Measurements from ENCODE around the gene TMEM52. TPM values are rescaled to one million over a fixed set of nuclear protein-coding genes. Genes with fewer than 3 reads are reported as not detected.
A peak's percentile ranks its signal among the peaks of the same experiment; 100 is the strongest.

The TMEM52 gene
- polyA plus RNA-seq, 3 donors: 1.1 to 1.4 (median 1.2) TPM

DNA sequence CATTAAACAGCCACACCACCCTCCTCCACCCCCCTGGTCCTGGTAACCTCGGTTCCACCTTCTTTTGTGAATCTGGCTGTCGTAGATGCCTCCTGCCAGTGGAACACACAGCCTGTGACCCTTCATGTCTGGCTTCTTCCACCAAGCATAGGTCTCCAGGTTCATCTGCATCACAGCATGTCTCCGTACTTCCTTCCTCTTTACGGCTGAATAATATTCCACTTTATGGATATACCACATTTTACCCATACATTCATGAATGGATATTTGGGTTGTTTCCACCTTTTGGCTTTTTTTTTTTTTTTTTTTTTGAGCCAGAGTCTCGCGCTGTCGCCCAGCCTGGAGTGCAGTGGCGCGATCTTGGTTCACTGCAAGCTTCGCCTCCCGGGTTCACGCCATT is 15.9 kb downstream of the TMEM52 start:
- DNase-seq (ENCODE audit: extremely low read depth in 1 of 11, low read depth in 9 of 11, low spot score in 4 of 11): no peak

DNA sequence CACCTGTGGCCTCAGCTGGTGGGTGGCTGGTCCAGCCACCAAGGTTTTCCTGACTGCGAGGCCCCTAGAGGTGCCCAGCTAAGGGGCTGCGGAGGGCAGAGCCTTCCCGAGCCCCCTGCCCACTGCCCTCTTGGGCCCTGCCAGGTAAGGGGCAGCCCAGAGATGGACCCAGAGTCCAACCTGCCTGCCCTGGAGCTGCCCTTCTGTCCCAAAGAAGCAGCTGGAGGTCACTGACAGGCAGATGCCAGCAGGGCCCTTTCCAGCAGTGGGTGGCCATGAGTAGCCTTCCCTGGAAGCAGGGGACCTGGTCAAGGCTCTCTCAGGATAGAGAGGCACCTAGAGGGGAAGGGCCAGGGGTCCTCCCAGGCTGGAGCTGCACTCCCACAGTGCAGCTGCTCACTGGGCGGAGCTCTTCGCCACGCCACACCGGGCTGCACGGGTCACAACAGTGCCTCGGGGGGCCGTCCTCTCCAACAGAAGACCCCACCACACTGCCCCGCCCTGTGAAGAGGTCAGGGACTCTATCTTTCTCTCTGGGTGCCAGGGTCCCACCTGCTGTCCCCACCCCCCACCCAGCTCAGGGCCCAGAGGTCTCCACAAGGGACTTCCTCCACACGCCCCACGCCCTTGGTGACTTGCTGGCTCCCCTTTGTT is 17.3 kb downstream of the TMEM52 start:
- DNase-seq (ENCODE audit: extremely low read depth in 1 of 11, low read depth in 9 of 11, low spot score in 4 of 11): no peak

DNA sequence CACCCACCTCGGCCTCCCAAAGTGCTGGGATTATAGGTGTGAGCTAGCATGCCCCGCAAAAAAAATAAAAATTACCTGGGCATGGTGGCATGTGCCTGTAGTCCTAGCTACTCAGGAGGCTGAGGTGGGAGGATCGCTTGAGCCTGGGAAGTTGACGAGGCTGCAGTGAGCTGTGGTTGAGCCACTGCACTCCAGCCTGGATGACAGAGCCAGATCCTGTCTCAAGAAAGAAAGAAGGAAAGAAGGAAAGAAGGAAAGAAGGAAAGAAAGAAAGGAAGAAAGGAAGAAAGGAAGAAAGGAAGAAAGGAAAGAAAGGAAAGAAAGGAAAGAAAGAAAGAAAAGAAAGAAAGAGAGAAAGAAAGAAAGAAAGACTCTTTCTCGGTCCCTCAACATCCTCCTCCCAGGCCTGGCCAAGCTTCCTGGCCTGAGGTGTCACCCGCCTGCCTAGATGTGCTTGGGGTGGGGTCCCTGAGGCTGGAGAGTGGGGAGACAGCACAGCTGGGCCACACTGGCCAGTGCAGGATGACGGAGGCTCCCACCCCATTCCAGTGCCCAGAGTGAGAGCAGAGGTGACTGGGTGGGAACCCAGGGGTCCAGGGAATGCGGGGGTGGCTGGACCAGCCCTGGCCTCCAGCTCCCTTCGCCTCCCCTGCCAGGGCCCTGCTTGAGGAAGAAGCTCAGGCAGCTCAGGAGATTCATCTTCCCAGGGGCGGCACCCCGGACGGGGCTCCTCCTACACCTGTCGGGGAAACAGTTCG is 18.0 kb downstream of the TMEM52 start:
- no peak for DNase-seq (ENCODE audit: extremely low read depth in 1 of 11, low read depth in 9 of 11, low spot score in 4 of 11)

DNA sequence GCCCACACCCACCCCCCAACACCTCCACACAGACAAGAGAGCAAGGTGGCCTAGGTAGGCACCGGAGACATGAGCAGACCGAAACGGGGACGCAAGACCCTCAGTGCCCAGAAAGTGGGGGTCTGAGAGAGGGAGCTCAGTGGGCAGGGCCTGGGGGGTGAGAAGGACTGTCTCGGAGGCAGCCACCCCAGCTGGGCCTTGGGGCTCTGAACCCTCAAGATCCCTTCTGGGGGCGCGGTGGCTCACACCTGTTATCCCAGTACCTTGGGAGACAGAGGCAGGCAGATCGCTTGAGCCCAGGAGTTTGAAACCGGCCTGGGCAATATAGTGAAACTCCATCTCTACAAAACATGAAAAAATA is 19.1 kb downstream of the TMEM52 start:
- no peak for DNase-seq (ENCODE audit: extremely low read depth in 1 of 11, low read depth in 9 of 11, low spot score in 4 of 11)

- DNase-seq (ENCODE audit: extremely low read depth in 1 of 11, low read depth in 9 of 11, low spot score in 4 of 11): no peak
Observed at GRCh38 chr1:1899266-1899966, 19.7 kb downstream of the TMEM52 start.

DNA sequence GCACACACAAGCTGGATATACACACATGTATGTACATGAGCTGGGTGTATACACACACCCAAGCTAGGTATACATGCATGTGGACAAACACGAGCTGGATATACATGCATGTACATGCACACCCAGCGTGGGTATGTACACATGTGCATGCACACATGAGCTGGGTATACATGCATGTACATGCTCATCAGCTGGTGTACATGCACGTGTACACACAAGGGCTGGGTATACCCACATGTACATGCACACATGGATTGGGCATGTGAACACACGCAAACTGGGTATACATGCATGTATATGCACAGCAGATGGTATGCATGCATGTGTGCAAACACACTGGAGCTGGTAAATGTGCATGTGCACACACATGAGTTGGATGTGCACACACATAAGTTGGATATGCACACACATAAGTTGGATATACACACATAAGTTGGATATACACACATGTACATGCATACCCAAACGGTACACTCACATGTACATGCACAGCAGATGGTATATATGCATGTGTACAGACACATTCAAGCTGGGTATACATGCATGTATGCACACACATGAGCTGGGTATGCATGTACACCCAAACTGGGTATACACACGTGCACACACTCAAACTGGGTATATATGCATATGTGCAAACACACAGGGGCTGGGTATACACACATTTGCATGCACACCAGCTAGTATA is 20.7 kb downstream of the TMEM52 start:
- no peak for DNase-seq (ENCODE audit: extremely low read depth in 1 of 11, low read depth in 9 of 11, low spot score in 4 of 11)

- no peak for DNase-seq (ENCODE audit: extremely low read depth in 1 of 11, low read depth in 9 of 11, low spot score in 4 of 11)
Observed at GRCh38 chr1:1895456-1896336, 23.4 kb downstream of the TMEM52 start.

DNA sequence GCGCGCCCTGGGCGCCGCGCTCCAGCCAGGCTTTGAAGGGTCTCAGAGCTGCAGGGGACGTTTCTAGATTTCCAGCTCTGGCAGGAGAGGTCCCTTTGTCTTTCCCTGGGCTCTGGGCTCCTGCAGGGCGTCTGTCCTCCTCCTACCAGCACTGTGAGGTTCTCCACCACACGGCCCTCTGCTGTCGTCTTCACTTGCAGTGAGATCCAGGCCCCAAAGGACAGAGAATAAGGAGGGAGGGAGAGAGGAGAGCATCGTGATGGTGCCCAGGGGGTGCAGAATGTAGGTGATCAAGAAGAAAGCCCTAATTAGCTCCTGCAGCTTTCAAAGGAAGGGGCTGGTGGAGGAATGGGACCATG is 24.0 kb downstream of the TMEM52 start:
- no peak for DNase-seq (ENCODE audit: extremely low read depth in 1 of 11, low read depth in 9 of 11, low spot score in 4 of 11)

GRCh38 chr1:1894354-1895059 is 24.6 kb downstream of the TMEM52 start:
- DNase-seq (ENCODE audit: extremely low read depth in 1 of 11, low read depth in 9 of 11, low spot score in 4 of 11): no peak

DNA sequence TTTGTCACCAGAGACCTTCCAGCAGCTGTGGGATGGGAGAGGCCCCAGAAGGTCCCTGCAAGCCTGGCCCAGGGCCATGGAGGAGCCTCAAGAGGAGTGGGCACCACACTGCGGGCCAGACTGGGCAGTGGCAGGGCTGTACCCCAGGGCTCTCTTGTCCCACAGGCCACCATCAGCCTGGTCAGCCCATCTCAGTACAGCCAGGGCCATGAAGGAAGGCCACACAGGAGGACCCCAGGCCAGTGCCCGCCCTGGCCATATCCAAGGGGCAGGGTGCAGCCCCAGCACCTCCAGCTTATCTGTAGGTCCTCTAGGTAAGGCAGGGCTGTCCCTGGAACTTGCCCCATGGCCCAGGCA is 25.1 kb downstream of the TMEM52 start:
- DNase-seq (ENCODE audit: extremely low read depth in 1 of 11, low read depth in 9 of 11, low spot score in 4 of 11): no peak

- no peak for DNase-seq (ENCODE audit: extremely low read depth in 1 of 11, low read depth in 9 of 11, low spot score in 4 of 11)
Observed at GRCh38 chr1:1893291-1893985, 25.6 kb downstream of the TMEM52 start.

DNA sequence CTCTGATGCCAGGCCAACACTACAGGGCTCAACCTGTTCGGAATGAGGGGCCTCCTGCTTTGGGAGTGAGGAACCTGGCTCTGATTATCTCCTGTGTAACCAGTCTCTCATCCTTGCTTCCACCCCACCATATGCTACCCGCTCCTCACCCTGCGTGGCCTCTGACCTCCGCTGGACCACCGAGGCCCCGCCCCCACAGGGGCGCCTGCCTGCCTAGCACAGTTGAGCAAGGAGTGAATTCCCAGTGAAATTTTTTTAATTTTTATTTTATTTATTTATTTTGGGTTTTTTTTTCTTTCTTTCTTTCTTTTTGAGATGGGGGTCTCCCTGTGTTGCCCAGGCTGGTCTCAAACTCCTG is 26.3 kb downstream of the TMEM52 start:
- DNase-seq (ENCODE audit: extremely low read depth in 1 of 11, low read depth in 9 of 11, low spot score in 4 of 11): no peak

DNA sequence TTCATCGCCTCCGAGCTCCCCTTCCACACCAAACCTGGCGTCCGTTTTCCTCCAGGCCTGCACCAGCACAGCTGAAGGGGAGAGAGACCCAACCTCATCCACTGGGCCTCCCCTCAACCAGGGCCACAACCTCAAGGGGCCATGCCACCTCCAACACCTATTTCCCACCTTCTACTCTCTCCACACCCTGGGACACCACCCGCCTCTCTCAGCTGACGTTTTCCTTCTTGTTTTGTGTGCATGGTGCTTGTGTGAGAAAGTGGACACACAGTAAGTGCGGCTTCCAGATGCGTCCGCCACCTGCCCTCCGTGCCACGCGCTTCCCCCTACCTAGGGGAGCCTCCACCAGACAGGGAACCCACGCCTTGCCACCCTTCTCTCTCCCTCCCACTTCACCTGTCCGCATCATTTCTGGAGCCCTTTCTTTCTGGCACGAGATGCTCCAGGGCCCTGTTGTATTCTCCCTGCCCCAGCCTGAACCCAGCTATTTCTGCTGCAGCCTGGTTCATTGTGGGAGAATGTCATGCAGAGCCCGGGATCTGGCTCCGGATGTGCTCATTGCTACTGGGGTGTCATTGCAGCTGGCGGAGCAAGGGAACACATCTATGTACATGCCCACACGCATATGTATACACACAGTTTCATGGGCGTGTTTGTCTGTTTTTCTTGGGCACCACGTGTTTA is 26.9 kb downstream of the TMEM52 start:
- DNase-seq (ENCODE audit: extremely low read depth in 1 of 11, low read depth in 9 of 11, low spot score in 4 of 11): no peak

DNA sequence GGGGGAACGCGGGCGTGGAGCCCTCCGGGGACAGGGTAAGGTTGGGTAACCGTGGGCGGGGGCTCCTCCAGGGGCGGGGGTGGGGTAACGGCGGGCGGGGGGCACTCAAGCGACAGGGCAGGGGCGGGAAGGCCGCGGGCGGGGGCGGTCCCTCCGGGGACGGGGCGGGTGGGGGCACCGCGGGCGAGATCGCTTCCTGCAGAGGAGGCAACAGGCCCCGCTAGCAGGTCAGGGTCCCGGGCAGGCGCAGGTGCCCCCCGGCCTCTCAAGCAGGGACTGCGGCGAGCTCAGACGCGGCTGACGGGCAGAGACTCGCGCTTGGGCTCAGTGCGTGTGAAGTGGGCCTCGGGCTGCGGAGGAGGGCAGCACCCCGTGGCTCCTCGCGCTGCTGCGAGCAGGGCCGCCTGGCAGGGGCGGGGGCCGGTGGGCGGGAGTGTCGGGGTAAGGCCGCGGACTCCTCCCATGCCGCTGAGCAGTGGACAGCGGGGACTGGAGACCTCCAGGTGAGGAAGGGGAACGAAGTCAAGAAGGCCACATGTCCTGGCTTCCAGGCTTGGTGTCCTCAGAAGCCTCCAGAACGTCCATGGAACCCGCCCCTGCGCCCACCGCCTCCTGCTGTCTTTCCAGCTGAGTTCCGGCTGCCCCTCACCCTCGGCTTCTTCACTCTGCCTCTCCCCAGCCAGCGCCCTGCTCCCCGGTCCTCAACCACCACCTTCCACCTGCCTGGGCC is 27.6 kb downstream of the TMEM52 start:
- peak in 6 of 11 donors; percentile 25 to 48 (median 33) for DNase-seq (ENCODE audit: extremely low read depth in 1 of 11, low read depth in 9 of 11, low spot score in 4 of 11)

GRCh38 chr1:1890506-1891348 is 28.4 kb downstream of the TMEM52 start, which contains the start of gene GNB1:
Gene GNB1, minus strand, starts transcription at chr1:1891087. Its CDS starts 65,634 bp downstream, at chr1:1825453.
- peak; percentile 71 to 91 (median 89) for DNase-seq (ENCODE audit: extremely low read depth in 1 of 11, low read depth in 9 of 11, low spot score in 4 of 11)

Data from renal cortex interstitium (tissue), 11 donors.